NCI-H146 (cell line): Measurements from ENCODE around the gene MPZ.
"Not testable (repeated sequence)": the region's sequence is repeated elsewhere in the genome, so short reads cannot be mapped to it uniquely, and the experiment has no call there.

Experiments used
- DNase-seq: peaks from one replicate; lab custom pipeline; 2025; lab: John Stamatoyannopoulos, UW

Gene MPZ

GRCh38 chr1:161309868-161310267, at the start of gene MPZ:
TSS of gene MPZ (minus strand) at chr1:161309968. CDS start at chr1:161309905, 63 bp downstream.
- DNase-seq: no peak

DNA sequence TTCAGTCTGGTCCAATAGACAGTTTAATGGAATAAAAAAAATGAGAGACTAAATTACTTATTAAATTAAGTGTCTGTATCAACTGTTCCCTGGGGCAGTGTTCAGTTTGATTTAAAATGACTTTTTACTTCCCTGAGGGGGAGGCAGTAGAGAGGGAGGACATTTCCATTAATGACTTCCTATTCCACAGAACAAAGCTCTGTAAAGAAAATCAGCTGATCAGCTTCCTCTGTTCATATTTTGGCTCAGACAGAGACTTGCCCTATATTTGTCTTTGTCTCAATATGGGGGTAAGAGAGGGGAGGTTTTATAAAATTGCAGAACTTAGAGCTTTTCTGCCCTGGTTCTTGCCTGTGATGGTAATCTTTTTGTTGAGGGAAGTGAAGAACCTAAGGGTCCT, 49.5 kb upstream of the MPZ start:
- no peak for DNase-seq

DNA sequence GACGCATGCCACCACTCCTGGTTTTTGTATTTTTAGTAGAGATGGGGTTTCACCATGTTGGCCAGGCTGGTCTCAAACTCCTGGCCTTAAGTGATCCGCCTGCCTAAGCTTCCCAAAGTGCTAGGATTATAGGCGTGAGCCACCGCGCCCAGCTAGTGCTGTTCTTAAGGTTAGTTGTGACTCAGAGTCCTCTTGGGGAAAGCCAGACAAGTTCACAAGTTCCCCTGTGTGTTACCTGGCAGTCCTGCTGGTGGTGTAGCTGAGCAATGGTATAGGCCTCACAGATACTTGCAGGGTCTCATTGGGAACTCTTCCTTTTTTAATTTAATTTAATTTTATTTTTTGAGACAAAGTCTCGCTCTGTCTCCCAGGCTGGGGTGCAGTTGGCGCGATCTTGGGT, 47.3 kb upstream of the MPZ start:
- DNase-seq: no peak

GRCh38 chr1:161351482-161351881, 41.7 kb upstream of the MPZ start:
- DNase-seq: no peak

DNA sequence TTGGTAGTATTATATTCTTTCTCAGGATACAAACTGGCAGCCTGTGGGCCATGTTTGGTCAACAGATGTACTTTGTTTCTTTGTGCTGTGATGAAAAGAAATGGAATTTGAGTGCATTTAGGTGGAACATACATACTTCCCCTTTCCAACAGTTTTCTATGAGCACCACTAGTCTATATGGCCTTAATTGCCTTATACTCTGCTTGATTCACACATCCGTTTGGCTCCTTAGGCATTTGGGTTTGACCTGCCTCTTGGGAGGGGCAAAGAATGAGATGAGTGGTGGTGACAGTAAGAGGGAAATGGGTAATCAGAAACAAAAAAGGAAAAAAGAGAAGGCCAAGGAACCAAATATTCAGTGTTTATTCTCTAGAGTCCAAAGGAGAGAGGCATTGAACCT, 40.9 kb upstream of the MPZ start:
- no peak for DNase-seq

DNA sequence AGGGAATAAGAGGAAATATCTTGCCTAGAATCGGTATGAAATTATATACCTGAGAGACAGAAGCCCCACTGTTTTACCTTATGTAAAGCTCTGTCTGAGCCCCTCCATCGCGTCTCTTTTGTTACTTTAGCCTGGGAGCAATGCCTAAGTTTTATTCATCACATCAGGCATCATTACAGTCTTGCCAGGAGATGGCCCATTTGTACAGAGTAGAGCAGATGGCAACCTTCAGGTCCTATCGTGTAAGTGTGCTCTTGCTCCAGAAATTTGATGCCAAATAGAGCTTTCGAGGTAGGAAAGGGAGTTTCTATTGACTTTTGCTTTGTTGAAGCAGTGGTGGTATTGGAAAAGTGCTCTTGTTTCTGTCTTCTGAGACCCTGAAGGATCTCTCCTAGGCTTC, 33.1 kb upstream of the MPZ start:
- no peak for DNase-seq

- DNase-seq: no peak
These were observed 32.4 kb upstream of the MPZ start for GRCh38 chr1:161342177-161342576.

DNA sequence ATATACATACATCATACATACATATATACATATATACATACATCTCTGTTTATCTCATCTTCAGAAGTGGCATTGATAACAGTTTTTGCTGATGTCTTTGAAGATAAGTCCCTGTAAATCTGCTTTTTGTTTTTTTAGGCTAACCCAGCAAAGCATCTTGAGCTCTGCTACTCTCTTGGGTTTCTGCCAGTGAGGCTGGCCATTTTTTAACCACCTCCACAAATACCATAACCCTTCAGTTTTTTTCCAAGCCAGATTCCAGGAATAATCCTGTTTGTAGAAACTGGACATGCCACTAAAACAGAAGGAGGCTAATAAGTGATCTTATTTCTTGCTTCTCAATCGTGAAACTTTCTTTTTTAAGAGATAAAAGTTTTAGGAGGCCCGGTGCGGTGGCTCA, 26.0 kb upstream of the MPZ start:
- DNase-seq: no peak

DNA sequence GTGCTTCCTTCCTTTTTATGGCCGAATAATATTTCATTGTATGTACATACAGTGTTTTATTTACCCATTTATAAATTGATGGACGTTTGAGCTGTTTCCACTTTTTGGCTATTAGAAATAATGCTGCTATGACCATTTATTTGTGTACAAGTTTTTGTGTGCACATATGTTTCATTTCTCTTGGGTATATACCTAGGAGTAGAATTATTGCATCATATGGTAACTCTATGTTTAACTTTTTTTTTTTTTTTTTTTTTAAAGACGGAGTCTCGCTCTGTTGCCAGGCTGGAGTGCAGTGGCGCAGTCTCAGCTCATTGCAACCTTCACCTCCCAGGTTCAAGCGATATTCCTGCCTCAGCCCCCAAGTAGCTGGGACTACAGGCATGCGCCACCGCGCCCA, 23.4 kb upstream of the MPZ start:
- no peak for DNase-seq

- no peak for DNase-seq
These were observed 20.6 kb upstream of the MPZ start for GRCh38 chr1:161330346-161330745.

- DNase-seq: no peak
These were observed 14.3 kb upstream of the MPZ start for GRCh38 chr1:161324020-161324419.

- not testable (repeated sequence) for DNase-seq
These were observed 6.3 kb upstream of the MPZ start for GRCh38 chr1:161315841-161316674.

DNA sequence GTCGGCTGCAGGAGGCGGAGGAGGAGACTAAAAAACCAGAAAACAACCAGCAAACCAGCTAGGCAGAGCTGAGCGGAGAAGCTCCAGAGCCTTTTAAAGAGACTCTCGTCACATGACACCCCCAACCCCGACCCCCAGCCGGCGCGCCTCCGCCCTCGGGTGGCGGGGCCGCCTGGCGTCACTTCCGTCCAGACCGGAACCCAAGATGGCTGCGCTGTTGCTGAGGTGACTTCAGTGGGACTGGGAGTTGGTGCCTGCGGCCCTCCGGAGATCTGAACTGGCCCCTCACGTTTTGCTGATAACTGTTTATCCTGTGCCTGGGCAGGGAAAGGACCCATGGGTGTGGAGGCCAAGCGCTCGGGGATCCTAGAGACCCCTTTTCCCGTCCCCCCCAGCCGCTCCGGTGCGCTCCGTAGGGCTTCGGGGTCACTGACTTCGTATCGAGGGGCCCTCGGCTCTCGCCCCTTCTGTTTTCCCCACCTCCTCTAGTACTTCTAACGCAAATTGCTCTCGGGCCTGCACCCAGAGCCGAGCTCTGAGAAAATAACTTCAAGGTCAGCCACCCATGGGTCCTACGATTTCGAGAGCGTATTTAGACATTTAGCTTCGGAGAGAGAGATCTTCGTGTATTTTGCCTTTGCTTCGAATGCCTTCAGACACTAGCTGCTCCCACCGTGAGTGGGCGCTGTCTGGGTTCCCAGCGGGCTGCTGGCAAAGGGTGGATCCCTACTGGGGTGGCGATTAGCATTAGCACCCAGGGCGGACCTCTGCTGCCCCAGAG, 4.6 kb upstream of the MPZ start, which contains the start of gene SDHC:
SDHC (plus strand) TSS at position 181 of the 781 bp plus-strand sequence; CDS start at position 206, 25 bp downstream.
- peak; percentile 89 for DNase-seq

GRCh38 chr1:161313554-161314200, 3.9 kb upstream of the MPZ start:
- DNase-seq: peak; percentile 15

DNA sequence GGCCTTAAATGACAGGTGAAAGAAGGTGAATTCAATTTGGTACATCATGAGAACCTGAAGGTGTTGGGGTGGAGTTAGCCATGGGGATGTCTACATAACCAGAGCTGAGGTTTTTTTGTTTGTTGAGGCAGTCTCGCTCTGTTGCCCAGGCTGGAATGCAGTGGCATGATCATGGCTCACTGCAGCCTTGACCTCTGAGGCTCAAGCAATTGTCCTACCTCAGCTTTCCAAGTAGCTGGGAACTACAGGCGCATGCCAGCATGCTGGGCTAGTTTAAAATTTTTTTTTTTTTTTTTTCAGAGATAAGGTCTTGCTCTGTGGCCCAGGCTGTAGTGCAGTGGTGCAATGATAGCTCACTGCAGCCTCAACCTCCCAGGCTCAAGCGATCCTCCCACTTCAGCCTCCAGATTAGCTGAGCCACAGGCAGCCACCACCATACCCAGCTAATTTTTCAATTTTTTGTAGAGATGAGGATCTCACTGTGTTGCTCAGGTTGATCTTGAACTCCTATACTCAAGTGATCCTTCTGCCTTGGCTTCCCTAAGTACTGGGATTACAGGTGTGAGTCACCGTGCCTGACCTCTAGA, 1.9 kb upstream of the MPZ start:
- DNase-seq: no peak

DNA sequence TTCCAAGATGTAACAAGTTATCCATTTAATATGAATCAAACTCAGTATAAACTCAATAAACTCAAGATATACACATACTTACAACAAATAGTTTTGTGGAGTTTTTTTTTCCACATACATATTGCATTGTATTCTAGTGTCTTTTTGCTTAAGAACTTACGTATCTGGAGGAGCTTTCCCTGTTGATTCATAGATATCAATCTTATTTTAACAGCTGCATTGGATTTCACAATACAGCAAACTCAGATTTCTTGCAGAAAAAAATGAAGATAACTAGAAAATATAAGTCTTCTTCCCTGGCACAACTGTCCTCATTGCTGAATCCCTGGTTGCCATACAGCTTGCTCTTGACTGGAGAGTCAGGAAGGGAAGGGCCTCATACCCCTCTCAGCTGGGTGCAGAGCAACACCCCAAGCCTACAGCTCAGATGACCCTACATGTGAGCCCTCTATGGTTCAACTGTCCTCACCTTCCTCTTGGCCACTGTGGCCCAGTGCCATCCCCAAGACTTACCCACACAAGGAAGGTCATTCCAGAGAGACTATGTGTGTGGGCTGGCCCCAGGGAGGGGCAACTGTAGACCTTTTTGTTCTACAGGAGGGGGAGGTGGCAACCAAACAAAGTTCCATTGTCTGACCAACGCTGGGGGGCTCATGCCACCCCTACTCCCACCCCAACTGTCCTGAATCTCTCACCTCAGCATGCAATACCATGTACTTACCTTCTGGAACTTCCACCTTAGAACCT, 1.7 kb downstream of the MPZ start:
- DNase-seq: no peak

DNA sequence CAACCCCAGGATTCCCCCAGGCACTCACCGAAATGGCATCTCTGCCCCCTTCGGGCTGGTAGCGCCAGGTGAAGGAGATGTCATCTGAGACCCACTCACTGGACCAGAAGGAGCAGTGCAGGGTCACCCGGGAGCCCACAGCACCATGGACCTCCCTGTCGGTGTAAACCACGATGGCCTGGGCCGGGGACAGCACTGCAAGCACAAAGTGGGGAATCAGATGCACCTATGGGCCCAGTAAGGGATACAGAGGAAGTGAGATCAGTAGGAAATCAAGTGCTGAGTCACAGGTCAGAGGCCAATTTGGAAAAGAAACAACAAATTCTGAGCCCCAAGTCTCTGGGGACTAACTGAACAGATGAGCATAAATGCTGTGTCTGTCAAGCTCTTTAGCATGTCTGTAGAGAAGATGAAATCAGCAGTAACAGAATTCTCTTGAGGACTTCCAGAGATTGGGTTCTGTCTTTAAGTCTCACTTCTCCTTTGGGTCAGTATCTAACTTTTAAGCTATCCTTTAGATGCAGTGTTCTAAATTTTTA, 2.5 kb downstream of the MPZ start:
- no peak for DNase-seq

GRCh38 chr1:161305867-161306519, 3.8 kb downstream of the MPZ start:
- peak; percentile 92 for DNase-seq

DNA sequence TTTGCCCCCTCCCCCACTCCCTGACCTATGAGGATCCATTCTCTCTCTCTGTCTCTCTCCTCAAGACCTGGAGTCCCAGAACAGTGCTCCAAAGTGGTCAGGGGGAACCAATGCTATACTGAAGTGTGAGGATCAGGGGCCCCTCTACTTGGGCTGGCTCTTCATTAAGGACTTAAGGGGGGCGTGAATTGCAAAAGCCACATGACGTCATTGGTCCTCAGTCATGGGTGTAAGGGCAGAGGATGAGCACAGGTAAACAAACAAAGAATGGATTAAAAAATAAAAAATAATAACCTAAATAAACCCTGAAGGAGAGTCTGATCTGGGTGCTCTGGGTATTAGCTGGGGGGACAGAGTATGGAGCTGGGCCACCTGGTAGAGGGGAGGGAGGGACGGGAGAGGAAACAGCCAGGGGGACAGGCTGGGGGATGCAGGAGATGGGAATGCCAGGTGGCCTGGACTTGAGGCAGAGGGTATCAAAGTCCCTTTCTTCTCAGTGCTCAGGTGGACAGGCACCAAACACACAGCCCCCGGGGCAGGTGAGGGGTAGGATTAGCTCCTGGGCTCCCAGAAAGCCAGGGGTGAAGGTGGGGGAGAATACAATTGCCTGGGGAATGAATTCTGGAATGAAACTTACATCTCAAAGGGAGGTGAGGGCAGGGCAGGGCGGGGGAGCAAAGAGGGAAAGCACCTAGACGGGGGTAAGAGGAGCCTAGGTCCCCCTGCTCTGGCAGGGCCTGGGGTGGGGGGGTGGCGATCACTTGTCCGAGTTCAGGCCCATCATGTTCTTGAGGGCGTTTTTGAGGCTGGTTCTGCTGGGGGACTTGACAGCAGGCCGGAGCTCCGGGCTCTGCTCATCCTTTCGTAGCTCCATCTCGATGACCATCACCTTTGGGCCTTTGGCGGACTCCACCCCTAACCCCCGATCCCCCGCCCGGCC, 4.6 kb downstream of the MPZ start:
- peak; percentile 8 for DNase-seq

GRCh38 chr1:161300478-161300877, 9.3 kb downstream of the MPZ start:
- DNase-seq: no peak
